Naive thymus-derived CD4-positive, alpha-beta T cell (primary cell): Measurements from ENCODE around the gene GSG1L. TPM values are rescaled to one million over a fixed set of nuclear protein-coding genes. Genes with fewer than 3 reads are reported as not detected.

Source experiments
- ATAC-seq: fragments of 150-1000 bp; cut with Tn5 transposase; 2 replicates; pipeline ENCODE4 v1.10.0; 2021; ENCODE audit warnings: mild to moderate bottlenecking, moderate library complexity
- CTCF ChIA-PET: fragments of 350-600 bp; sonication (Branson Sonifier 250); formaldehyde crosslinking; loops from one replicate; lab custom pipeline; 2021; ENCODE audit warnings: antibody characterized with exemption; lab: Charles Lee
- POLR2A ChIA-PET: fragments of 350-600 bp; sonication (Branson Sonifier 250); formaldehyde crosslinking; loops from one replicate; lab custom pipeline; 2021; ENCODE audit warnings: antibody characterized with exemption, inconsistent platforms; lab: Charles Lee
- DNase-seq, 9 donors: peaks; one replicate each; pipeline versions ENCODE4 v3.0.0 to v3.0.0-alpha.2; 2020 to 2022; ENCODE audit warnings: mixed read lengths in 1 of 9
- H3K27ac ChIP-seq: one replicate; pipeline ENCODE4 v1.7.0; 2013; ENCODE audit warnings: mild to moderate bottlenecking, low read depth, low read length, moderate library complexity
- H3K27me3 ChIP-seq, 2 donors: one replicate each; pipeline ENCODE4 v1.7.0; 2013; ENCODE audit warnings: low read length in 2 of 2, mild to moderate bottlenecking in 2 of 2, moderate library complexity in 2 of 2; ENCODE audit not compliant: control insufficient read depth in 2 of 2, insufficient read depth in 2 of 2
- H3K36me3 ChIP-seq, 3 experiments: 1 replicate in 2 of 3; 2 replicates in 1 of 3; pipeline ENCODE4 v1.7.0; 2013; ENCODE audit warnings: low read length in 3 of 3, mild to moderate bottlenecking in 3 of 3, moderate library complexity in 1 of 3; ENCODE audit not compliant: insufficient read depth in 3 of 3, control insufficient read depth in 2 of 3
- H3K4me1 ChIP-seq, 2 donors: one replicate each; pipeline ENCODE4 v1.7.0; 2013; ENCODE audit warnings: low read length in 2 of 2, mild to moderate bottlenecking in 2 of 2, moderate library complexity in 1 of 2; ENCODE audit not compliant: control insufficient read depth in 2 of 2, insufficient read depth in 2 of 2
- H3K4me3 ChIP-seq: 2 replicates; pipeline ENCODE4 v1.7.0; 2013; ENCODE audit warnings: mild to moderate bottlenecking, low read length
- H3K9me3 ChIP-seq, 3 experiments: 1 replicate in 2 of 3; 2 replicates in 1 of 3; pipeline ENCODE4 v1.7.0; 2013; ENCODE audit warnings: low read length in 3 of 3; ENCODE audit not compliant: control insufficient read depth in 2 of 3
- H3K27ac Mint-ChIP-seq, 9 donors: one replicate each; pipeline ENCODE4 v1.8.0; 2020 to 2022; ENCODE audit warnings: mixed read lengths in 9 of 9, mild to moderate bottlenecking in 8 of 9, moderate library complexity in 5 of 9, inconsistent platforms in 2 of 9
- H3K27me3 Mint-ChIP-seq, 5 donors: one replicate each; pipeline ENCODE4 v1.8.0; 2021 to 2022; ENCODE audit warnings: mixed read lengths in 5 of 5, mild to moderate bottlenecking in 1 of 5
- H3K36me3 Mint-ChIP-seq, 5 donors: one replicate each; pipeline ENCODE4 v1.8.0; 2020 to 2022; ENCODE audit warnings: mixed read lengths in 5 of 5, mild to moderate bottlenecking in 3 of 5, inconsistent platforms in 1 of 5
- H3K4me1 Mint-ChIP-seq, 7 donors: one replicate each; pipeline ENCODE4 v1.8.0; 2020 to 2022; ENCODE audit warnings: mixed read lengths in 7 of 7, mild to moderate bottlenecking in 3 of 7, inconsistent platforms in 1 of 7
- H3K4me3 Mint-ChIP-seq, 10 donors: one replicate each; pipeline ENCODE4 v1.8.0; 2020 to 2022; ENCODE audit warnings: mild to moderate bottlenecking in 10 of 10, mixed read lengths in 10 of 10, moderate library complexity in 6 of 10, inconsistent platforms in 2 of 10
- H3K9me3 Mint-ChIP-seq, 11 donors: one replicate each; pipeline ENCODE4 v1.8.0; 2020 to 2022; ENCODE audit warnings: mixed read lengths in 11 of 11, mild to moderate bottlenecking in 4 of 11, inconsistent platforms in 1 of 11, moderate library complexity in 1 of 11
- intact Hi-C, 2 donors: fragments of 100-400 bp; cut with micrococcal nuclease; formaldehyde crosslinking; loops; one replicate each; pipeline ENCODE4 v1.15.1; 2023
- polyA plus RNA-seq, 2 donors: library from polyadenylated mRNA; unstranded; fragments of 300-500 nt; fragmentation: Illumina TruSeq; gene quantifications; one replicate each; pipeline ENCODE4 v1.2.3, GENCODE V29; 2021
- total RNA-seq, 6 experiments: library from RNA in 5 of 6; stranded (reverse) in 5 of 6; gene quantifications; 1 replicate in 5 of 6; 2 replicates in 1 of 6; pipeline ENCODE4 v1.2.3 and lab custom pipeline; 2021 to 2026

GSG1L gene
- total and polyA plus RNA-seq, 7 experiments from 2014 or later, result 0.10 TPM; not detected in 6

DNA sequence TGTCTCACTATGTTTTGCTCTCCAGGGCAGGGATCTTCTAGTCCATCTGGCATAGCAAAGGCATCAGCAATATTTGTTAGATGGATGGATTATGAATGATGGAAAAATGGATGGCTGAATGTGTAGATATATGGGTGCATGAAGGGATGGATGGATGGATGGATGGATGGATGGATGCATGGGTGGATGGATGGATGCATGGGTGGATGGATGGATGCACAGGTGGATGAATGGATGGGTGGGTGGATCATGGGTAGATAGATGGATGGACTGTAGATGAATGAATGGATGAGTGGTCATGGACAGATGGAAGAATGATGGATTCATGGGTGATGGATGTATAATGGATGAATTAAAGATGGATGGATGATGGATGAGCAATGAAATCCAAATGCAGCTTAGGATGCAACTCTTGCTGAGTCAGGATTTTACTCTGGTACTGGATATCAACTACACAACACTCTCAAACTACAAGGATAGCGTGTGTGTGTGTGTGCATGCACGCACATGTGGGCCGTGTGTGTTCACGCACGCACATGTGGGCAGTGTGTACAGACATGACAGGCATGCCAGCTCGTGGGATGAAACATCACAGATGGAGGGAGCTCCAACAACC is 34.0 kb downstream of the GSG1L start:
- no peaks in the 10 kb centered on the region for H3K36me3 ChIP-seq
- intact Hi-C loops, result no loop called here
- H3K9me3 ChIP-seq, result no peaks in the 10 kb centered on the region
- H3K9me3 Mint-ChIP-seq, result peaks cover 0 to 11% (median 1%) of the 10 kb centered on the region in 11 donors
- H3K27me3 Mint-ChIP-seq, result peaks cover 0 to 13% (median 7%) of the 10 kb centered on the region in 5 donors
- H3K4me3 ChIP-seq, result no peak overlapping the region
- DNase-seq (no peak), ATAC-seq (no peak)
- H3K36me3 Mint-ChIP-seq, result no peaks in the 10 kb centered on the region
- H3K27ac ChIP-seq, result no peak overlapping the region
- ChIA-PET POLR2A (no interaction called here), CTCF (no interaction called here)
- H3K27ac Mint-ChIP-seq, result peak overlapping the region in 1 of 9 donors; percentile 25
- H3K27me3 ChIP-seq, result no peaks in the 10 kb centered on the region
- no peak overlapping the region for H3K4me3 Mint-ChIP-seq
- no peaks in the 10 kb centered on the region for H3K4me1 Mint-ChIP-seq
- H3K4me1 ChIP-seq, result no peaks in the 10 kb centered on the region

DNA sequence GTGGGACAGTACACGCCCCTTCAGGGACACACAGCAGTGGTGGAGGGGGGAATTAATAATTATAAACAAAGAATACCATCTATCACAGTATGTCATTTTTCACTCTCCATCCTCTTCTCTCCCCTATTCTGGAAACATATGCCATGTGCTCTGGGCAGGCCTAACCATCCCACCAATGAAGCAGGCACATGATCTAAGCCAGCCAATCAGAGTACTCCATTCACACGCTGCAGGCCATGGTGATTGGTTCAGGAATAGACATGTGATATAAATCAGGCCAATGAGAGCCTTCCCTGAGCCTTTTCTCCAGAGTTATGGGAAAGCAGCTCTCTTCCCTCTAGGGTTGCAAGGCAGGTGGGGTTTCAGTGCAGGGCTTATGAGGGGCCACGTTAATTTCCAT is 36.5 kb downstream of the GSG1L start:
- CTCF ChIA-PET, result no interaction called here
- H3K4me1 Mint-ChIP-seq, result no peaks in the 10 kb centered on the region
- no peak for DNase-seq
- no peak overlapping the region for H3K27ac ChIP-seq
- peaks cover 0 to 5% (median under 1%) of the 10 kb centered on the region in 5 donors for H3K27me3 Mint-ChIP-seq
- H3K4me3 Mint-ChIP-seq, result no peak overlapping the region
- H3K9me3 Mint-ChIP-seq, result peaks cover 0 to 11% (median 2%) of the 10 kb centered on the region in 11 donors
- POLR2A ChIA-PET, result no interaction called here
- intact Hi-C loops, result no loop called here
- no peak overlapping the region for H3K27ac Mint-ChIP-seq
- H3K4me3 ChIP-seq, result no peak overlapping the region
- no peaks in the 10 kb centered on the region for H3K9me3 ChIP-seq
- H3K36me3 Mint-ChIP-seq, result peaks cover 0 to 3% (median 0%) of the 10 kb centered on the region in 5 donors
- no peaks in the 10 kb centered on the region for H3K4me1 ChIP-seq
- ATAC-seq, result no peak
- no peaks in the 10 kb centered on the region for H3K27me3 ChIP-seq
- no peaks in the 10 kb centered on the region for H3K36me3 ChIP-seq

DNA sequence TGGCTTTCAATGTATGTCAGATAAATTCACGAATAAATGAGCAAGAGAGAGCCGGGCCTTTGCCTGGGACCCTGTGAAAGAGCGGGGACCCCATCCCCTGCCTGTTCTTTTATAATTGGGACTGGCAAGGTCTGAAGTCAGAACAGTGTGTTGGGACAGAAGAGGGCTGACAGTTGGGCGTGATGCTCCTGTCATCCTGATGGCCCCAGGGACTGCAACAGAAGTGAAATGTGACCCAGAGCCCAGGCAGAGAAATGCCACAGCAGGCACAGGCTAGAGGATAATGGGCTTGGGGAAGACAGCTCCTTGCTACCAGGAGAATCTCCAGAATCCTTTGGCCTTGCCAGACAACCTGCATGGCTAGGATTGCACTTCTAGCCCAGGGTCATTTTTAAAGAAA is 37.9 kb downstream of the GSG1L start:
- peaks cover 0 to 22% (median 9%) of the 10 kb centered on the region in 11 donors for H3K9me3 Mint-ChIP-seq
- H3K27me3 ChIP-seq, result no peaks in the 10 kb centered on the region
- H3K36me3 Mint-ChIP-seq, result peaks cover 0 to 6% (median 0%) of the 10 kb centered on the region in 5 donors
- peaks cover 0 to 3% (median 0%) of the 10 kb centered on the region in 3 experiments for H3K9me3 ChIP-seq
- CTCF ChIA-PET, result no interaction called here
- H3K27ac Mint-ChIP-seq, result no peak overlapping the region
- H3K4me3 Mint-ChIP-seq, result no peak overlapping the region
- POLR2A ChIA-PET, result no interaction called here
- no peak overlapping the region for H3K27ac ChIP-seq
- DNase-seq, result no peak
- intact Hi-C loops, result no loop called here
- no peak overlapping the region for H3K4me3 ChIP-seq
- ATAC-seq, result no peak
- no peaks in the 10 kb centered on the region for H3K4me1 ChIP-seq
- no peaks in the 10 kb centered on the region for H3K36me3 ChIP-seq
- no peaks in the 10 kb centered on the region for H3K4me1 Mint-ChIP-seq
- peaks cover 0 to 8% (median 4%) of the 10 kb centered on the region in 5 donors for H3K27me3 Mint-ChIP-seq

DNA sequence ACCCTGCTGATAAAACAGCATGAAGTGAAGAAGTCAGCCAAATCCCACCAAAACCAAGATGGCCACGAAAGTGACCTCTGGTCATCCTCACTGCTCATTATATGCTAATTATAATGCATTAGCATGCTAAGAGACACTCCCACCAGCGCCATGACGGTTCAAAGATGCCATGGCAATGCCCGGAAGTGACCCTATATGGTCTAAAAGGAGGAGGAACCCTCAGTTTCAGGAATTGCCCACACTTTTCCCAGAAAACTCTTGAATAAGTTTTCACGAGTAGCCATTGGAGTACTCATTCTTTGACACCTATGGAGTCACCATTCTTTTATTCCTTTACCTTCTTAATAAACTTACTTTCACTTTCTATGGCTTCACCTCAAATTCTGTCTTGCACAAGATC is 44.3 kb downstream of the GSG1L start:
- POLR2A ChIA-PET, result no interaction called here
- intact Hi-C loops, result no loop called here
- Histone ChIP-seq H3K4me3 (no peak overlapping the region), H3K27me3 (no peaks in the 10 kb centered on the region), H3K9me3 (peaks cover 0 to 3% (median 0%) of the 10 kb centered on the region in 3 experiments), H3K4me1 (no peaks in the 10 kb centered on the region), H3K36me3 (no peaks in the 10 kb centered on the region), H3K27ac (no peak overlapping the region)
- ATAC-seq (no peak), DNase-seq (no peak)
- Mint-ChIP-seq H3K36me3 (peaks cover 0 to 7% (median 3%) of the 10 kb centered on the region in 5 donors), H3K4me3 (no peak overlapping the region), H3K9me3 (peaks cover 0 to 41% (median 11%) of the 10 kb centered on the region in 11 donors), H3K27me3 (peaks cover 5 to 19% (median 15%) of the 10 kb centered on the region in 5 donors), H3K27ac (no peak overlapping the region), H3K4me1 (peaks cover 0 to 2% (median 0%) of the 10 kb centered on the region in 7 donors)
- CTCF ChIA-PET, result no interaction called here

GRCh38 chr16:28014851-28015250 is 48.7 kb downstream of the GSG1L start:
- Histone ChIP-seq H3K4me3 (no peak overlapping the region), H3K27me3 (no peaks in the 10 kb centered on the region), H3K9me3 (no peaks in the 10 kb centered on the region), H3K27ac (no peak overlapping the region), H3K4me1 (no peaks in the 10 kb centered on the region), H3K36me3 (no peaks in the 10 kb centered on the region)
- DNase-seq, result no peak
- H3K27ac Mint-ChIP-seq, result no peak overlapping the region
- peaks cover 0 to 3% (median 0%) of the 10 kb centered on the region in 7 donors for H3K4me1 Mint-ChIP-seq
- ATAC-seq, result no peak
- CTCF ChIA-PET, result no interaction called here
- H3K27me3 Mint-ChIP-seq, result peaks cover 7 to 28% (median 21%) of the 10 kb centered on the region in 5 donors
- intact Hi-C loops, result no loop called here
- H3K36me3 Mint-ChIP-seq, result peaks cover 0 to 10% (median 0%) of the 10 kb centered on the region in 5 donors
- POLR2A ChIA-PET, result no interaction called here
- H3K9me3 Mint-ChIP-seq, result peaks cover 0 to 19% (median 4%) of the 10 kb centered on the region in 11 donors
- H3K4me3 Mint-ChIP-seq, result no peak overlapping the region

DNA sequence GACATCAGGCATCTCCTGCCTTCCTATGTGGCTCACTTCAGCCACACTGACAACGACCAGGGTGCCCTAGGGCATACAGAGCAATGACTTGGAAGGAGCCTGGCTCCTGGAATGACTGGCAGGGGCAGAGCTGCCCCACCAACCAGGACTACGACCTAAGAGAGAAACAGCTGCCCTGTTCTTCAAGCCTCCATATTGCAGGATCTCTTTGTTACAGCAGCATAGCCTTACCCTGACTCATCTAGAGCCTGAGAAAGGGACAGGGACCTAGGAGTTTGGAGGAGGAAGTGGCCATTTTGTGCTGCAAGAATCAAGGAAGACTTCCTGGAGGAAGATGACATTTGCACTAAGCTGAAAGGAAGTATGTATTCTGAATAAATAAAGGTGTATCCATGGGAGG is 49.6 kb downstream of the GSG1L start:
- H3K36me3 ChIP-seq, result no peaks in the 10 kb centered on the region
- no peak overlapping the region for H3K4me3 ChIP-seq
- CTCF ChIA-PET, result no interaction called here
- H3K27ac ChIP-seq, result no peak overlapping the region
- peaks cover 7 to 28% (median 24%) of the 10 kb centered on the region in 5 donors for H3K27me3 Mint-ChIP-seq
- no peak overlapping the region for H3K4me3 Mint-ChIP-seq
- peaks cover 0 to 3% (median 0%) of the 10 kb centered on the region in 7 donors for H3K4me1 Mint-ChIP-seq
- no peaks in the 10 kb centered on the region for H3K27me3 ChIP-seq
- peaks cover 0 to 9% (median 0%) of the 10 kb centered on the region in 5 donors for H3K36me3 Mint-ChIP-seq
- H3K27ac Mint-ChIP-seq, result no peak overlapping the region
- no peaks in the 10 kb centered on the region for H3K4me1 ChIP-seq
- no peaks in the 10 kb centered on the region for H3K9me3 ChIP-seq
- no peak for DNase-seq
- ATAC-seq, result no peak
- peaks cover 0 to 17% (median 1%) of the 10 kb centered on the region in 11 donors for H3K9me3 Mint-ChIP-seq
- POLR2A ChIA-PET, result no interaction called here
- intact Hi-C loops, result no loop called here

DNA sequence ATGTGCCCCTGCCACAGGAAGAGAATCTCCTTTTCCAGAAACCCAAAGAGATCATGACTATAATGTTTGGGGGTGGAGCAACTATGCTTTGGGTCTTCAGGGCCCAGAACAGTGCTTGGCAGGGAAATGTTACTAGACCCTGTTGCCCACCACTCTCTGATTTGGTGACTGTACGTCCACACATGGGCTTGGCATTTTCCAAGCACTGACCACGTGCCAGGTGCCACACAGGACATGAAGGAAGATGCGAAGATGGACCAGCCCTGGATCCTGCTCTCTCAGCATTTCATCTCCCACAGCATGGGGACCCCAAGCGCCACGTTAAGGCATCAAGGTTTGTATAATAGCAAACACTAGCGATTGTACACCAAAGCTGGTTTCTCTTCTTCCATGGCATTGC is 50.1 kb downstream of the GSG1L start:
- CTCF ChIA-PET, result no interaction called here
- no peak for DNase-seq
- H3K9me3 Mint-ChIP-seq, result peaks cover 0 to 12% (median 0%) of the 10 kb centered on the region in 11 donors
- H3K4me3 Mint-ChIP-seq, result no peak overlapping the region
- H3K27ac ChIP-seq, result no peak overlapping the region
- H3K36me3 ChIP-seq, result no peaks in the 10 kb centered on the region
- H3K4me3 ChIP-seq, result no peak overlapping the region
- intact Hi-C loops, result no loop called here
- H3K27me3 ChIP-seq, result no peaks in the 10 kb centered on the region
- H3K9me3 ChIP-seq, result no peaks in the 10 kb centered on the region
- H3K36me3 Mint-ChIP-seq, result peaks cover 0 to 7% (median 0%) of the 10 kb centered on the region in 5 donors
- H3K27me3 Mint-ChIP-seq, result peaks cover 5 to 28% (median 24%) of the 10 kb centered on the region in 5 donors
- ATAC-seq, result no peak
- POLR2A ChIA-PET, result no interaction called here
- H3K4me1 Mint-ChIP-seq, result peaks cover 0 to 5% (median 0%) of the 10 kb centered on the region in 7 donors
- peak overlapping the region in 1 of 9 donors; percentile 6 for H3K27ac Mint-ChIP-seq
- H3K4me1 ChIP-seq, result no peaks in the 10 kb centered on the region
